Measurements from ENCODE around the gene SLC28A1.

DNA sequence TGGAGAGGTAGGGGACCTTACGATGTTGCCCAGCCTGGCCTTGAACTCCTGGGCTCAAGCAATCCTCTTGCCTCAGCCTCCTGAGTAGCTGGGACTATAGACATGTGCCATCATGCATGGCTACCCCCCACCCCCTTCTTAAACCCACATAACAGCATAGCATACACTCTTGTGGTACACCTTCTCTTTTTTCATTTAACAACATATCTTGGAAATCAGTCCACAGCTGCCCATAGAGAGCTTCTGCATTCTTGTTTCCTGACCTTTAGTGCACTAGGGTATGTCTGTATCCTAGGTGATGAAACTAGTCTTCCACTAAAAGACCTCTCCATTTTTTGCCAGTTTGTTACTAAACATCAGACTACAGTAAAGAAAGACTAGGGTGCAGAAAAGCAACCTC lies 33.0 kb downstream of the SLC28A1 start:
- no peak for TF ChIP-seq EZH2 (IDR thresholded peaks at IDR 0.05; ENCODE audit: borderline replicate concordance, insufficient read depth, low read depth, low read length, poor library complexity, severe bottlenecking)
- TF ChIP-seq, protein P1, sequence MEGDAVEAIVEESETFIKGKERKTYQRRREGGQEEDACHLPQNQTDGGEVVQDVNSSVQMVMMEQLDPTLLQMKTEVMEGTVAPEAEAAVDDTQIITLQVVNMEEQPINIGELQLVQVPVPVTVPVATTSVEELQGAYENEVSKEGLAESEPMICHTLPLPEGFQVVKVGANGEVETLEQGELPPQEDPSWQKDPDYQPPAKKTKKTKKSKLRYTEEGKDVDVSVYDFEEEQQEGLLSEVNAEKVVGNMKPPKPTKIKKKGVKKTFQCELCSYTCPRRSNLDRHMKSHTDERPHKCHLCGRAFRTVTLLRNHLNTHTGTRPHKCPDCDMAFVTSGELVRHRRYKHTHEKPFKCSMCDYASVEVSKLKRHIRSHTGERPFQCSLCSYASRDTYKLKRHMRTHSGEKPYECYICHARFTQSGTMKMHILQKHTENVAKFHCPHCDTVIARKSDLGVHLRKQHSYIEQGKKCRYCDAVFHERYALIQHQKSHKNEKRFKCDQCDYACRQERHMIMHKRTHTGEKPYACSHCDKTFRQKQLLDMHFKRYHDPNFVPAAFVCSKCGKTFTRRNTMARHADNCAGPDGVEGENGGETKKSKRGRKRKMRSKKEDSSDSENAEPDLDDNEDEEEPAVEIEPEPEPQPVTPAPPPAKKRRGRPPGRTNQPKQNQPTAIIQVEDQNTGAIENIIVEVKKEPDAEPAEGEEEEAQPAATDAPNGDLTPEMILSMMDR (IDR thresholded peaks at IDR 0.05) = no peak

All from B cell (primary cell).